WI38 (cell line): ENCODE data around the gene NCAM2.
A peak's percentile ranks its signal among the peaks of the same experiment; 100 is the strongest.

ENCODE experiments used
- H3K4me3 ChIP-seq: 2 replicates; pipeline ENCODE4 v1.5.1; 2011; ENCODE audit warnings: low read depth, mild to moderate bottlenecking, control low read depth, low read length
- CTCF ChIP-seq: IDR thresholded peaks from 2 replicates; pipeline ENCODE4 v1.5.1; 2012; ENCODE audit warnings: low read depth, mild to moderate bottlenecking, control low read depth, low read length

Gene NCAM2

GRCh38 chr21:20997636-20998455 is at the start of gene NCAM2:
Gene NCAM2 (plus strand): TSS chr21:20998409.
- TF ChIP-seq CTCF, result no peak
- peak within 1 kb of the TSS; percentile 70 for H3K4me3 ChIP-seq

DNA sequence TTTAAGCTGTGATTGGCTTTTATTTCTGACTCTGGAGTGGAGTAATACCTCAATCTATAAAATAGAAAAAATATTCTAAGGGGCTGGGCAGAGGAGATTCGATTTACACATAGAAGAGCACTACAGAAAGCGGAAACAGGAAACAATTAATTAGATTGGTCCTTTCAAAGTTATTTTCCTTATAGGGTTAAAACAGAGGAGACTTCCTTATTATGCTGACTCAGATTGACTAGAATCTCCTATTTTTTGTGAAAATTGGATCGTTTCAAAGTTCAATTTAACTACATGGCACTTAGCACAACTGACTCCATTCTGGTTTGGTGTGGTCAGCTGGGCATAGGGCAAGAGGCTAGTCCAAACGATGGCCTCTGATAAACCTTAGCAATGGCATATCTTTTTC is 48.3 kb upstream of the NCAM2 start:
- no peak overlapping the region for H3K4me3 ChIP-seq
- no peak for TF ChIP-seq CTCF

DNA sequence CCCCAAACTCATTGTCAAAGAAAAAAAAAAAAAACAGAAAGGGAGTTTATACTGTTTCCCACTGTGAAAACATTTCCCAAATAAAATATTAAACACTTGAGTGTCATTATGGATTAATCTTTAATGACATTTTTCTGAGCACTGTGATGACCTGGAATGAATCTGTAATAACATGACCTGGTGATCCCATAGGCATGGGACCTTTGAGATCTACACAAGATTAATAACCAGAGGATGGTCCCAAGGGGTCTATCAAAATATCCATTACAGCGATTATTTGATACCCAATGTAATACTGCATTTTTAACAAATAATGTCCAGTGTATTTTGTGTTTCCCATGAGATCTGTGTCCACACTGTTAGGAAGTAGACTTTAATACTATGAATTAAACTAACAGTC is 32.4 kb upstream of the NCAM2 start:
- no peak overlapping the region for H3K4me3 ChIP-seq
- no peak for TF ChIP-seq CTCF

- TF ChIP-seq CTCF, result no peak
- H3K4me3 ChIP-seq, result no peak overlapping the region
These were observed 29.8 kb upstream of the NCAM2 start for GRCh38 chr21:20968391-20968790.

DNA sequence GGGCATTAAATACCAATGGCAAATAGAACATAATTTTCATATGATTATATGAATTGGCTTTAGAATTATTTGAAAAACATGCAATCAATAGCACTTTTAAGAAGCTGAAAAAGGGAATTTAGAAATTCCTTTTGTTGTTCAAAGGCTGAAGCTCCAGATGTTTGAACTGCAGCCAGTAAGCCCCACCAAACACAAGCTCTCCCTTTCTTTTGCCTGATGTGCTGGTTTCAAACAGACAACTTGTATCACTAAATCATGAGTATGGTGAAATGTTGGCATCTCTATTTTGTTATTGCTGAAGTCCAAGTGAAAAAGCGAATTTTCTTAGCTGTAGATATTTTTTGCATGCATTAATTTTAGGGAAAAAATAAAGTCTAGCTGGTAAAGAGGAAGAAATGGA is 27.5 kb upstream of the NCAM2 start:
- H3K4me3 ChIP-seq, result no peak overlapping the region
- TF ChIP-seq CTCF, result no peak

DNA sequence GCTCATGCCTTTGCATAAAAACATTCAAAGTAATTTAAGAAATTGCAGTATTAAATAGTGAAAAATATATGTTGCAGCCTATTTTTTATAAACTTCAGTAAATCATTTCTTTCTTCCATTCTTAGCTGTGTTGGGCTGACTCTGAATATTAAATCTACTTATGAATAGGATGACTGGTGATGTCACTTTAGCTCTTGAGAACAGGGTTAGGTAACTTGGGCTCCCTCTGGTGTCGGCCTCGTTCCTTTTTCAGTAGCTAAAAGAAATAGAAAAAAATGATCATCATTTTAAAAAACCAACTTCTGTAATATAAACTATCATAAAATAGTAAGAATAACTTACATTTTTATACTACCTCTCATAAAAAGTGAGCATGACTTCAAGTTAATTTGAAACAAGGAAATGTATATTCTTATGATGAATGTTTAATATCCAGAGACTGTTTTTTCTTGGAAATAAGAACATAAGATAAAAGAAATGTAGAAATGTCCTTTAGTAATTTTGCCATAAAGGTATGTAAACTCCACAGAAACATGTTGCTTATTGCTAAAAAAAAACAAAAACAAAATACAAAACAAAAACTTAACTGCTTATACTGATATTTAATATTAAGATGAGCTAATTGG is 26.8 kb upstream of the NCAM2 start:
- no peak for TF ChIP-seq CTCF
- no peak overlapping the region for H3K4me3 ChIP-seq

DNA sequence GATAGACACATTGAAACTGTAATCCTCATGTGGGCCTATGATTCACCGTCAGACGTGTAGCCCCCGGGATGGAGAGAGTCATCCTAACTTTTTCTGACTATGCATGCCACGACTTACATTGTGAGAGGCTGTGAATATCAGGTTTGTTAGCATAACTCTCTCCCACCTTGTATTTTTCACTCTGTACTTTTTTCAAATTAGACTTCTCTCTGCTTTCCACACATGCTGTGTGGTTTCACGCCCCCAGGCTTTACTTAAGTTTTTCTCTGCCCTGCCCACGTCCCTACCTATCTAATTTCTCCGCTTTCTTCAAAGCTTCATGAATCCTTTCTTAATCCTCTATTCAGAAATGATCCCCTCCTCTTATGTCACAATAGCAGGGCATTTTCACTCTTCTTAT is 3.4 kb upstream of the NCAM2 start:
- no peak for TF ChIP-seq CTCF
- no peak overlapping the region for H3K4me3 ChIP-seq
